ENCODE results near the gene CRIM1. TPM values are rescaled to one million over a fixed set of nuclear protein-coding genes. Genes with fewer than 3 reads are reported as not detected.

CRIM1 gene
- total and polyA plus RNA-seq, 2 of the 8 experiments (the other 6 are each of a cell fraction or from before 2014, with no cell fraction given) = 9.4 to 28.4 TPM

- TF ChIP-seq, protein P1, sequence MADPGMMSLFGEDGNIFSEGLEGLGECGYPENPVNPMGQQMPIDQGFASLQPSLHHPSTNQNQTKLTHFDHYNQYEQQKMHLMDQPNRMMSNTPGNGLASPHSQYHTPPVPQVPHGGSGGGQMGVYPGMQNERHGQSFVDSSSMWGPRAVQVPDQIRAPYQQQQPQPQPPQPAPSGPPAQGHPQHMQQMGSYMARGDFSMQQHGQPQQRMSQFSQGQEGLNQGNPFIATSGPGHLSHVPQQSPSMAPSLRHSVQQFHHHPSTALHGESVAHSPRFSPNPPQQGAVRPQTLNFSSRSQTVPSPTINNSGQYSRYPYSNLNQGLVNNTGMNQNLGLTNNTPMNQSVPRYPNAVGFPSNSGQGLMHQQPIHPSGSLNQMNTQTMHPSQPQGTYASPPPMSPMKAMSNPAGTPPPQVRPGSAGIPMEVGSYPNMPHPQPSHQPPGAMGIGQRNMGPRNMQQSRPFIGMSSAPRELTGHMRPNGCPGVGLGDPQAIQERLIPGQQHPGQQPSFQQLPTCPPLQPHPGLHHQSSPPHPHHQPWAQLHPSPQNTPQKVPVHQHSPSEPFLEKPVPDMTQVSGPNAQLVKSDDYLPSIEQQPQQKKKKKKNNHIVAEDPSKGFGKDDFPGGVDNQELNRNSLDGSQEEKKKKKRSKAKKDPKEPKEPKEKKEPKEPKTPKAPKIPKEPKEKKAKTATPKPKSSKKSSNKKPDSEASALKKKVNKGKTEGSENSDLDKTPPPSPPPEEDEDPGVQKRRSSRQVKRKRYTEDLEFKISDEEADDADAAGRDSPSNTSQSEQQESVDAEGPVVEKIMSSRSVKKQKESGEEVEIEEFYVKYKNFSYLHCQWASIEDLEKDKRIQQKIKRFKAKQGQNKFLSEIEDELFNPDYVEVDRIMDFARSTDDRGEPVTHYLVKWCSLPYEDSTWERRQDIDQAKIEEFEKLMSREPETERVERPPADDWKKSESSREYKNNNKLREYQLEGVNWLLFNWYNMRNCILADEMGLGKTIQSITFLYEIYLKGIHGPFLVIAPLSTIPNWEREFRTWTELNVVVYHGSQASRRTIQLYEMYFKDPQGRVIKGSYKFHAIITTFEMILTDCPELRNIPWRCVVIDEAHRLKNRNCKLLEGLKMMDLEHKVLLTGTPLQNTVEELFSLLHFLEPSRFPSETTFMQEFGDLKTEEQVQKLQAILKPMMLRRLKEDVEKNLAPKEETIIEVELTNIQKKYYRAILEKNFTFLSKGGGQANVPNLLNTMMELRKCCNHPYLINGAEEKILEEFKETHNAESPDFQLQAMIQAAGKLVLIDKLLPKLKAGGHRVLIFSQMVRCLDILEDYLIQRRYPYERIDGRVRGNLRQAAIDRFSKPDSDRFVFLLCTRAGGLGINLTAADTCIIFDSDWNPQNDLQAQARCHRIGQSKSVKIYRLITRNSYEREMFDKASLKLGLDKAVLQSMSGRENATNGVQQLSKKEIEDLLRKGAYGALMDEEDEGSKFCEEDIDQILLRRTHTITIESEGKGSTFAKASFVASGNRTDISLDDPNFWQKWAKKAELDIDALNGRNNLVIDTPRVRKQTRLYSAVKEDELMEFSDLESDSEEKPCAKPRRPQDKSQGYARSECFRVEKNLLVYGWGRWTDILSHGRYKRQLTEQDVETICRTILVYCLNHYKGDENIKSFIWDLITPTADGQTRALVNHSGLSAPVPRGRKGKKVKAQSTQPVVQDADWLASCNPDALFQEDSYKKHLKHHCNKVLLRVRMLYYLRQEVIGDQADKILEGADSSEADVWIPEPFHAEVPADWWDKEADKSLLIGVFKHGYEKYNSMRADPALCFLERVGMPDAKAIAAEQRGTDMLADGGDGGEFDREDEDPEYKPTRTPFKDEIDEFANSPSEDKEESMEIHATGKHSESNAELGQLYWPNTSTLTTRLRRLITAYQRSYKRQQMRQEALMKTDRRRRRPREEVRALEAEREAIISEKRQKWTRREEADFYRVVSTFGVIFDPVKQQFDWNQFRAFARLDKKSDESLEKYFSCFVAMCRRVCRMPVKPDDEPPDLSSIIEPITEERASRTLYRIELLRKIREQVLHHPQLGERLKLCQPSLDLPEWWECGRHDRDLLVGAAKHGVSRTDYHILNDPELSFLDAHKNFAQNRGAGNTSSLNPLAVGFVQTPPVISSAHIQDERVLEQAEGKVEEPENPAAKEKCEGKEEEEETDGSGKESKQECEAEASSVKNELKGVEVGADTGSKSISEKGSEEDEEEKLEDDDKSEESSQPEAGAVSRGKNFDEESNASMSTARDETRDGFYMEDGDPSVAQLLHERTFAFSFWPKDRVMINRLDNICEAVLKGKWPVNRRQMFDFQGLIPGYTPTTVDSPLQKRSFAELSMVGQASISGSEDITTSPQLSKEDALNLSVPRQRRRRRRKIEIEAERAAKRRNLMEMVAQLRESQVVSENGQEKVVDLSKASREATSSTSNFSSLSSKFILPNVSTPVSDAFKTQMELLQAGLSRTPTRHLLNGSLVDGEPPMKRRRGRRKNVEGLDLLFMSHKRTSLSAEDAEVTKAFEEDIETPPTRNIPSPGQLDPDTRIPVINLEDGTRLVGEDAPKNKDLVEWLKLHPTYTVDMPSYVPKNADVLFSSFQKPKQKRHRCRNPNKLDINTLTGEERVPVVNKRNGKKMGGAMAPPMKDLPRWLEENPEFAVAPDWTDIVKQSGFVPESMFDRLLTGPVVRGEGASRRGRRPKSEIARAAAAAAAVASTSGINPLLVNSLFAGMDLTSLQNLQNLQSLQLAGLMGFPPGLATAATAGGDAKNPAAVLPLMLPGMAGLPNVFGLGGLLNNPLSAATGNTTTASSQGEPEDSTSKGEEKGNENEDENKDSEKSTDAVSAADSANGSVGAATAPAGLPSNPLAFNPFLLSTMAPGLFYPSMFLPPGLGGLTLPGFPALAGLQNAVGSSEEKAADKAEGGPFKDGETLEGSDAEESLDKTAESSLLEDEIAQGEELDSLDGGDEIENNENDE (IDR thresholded peaks at IDR 0.05; ENCODE audit: insufficient replicate concordance, low read length) = no peak
- TF ChIP-seq NRF1 (IDR thresholded peaks at IDR 0.05; ENCODE audit: low read depth, low read length) = no peak
- TF ChIP-seq KDM5A (IDR thresholded peaks at IDR 0.05; ENCODE audit: low read length) = no peak
- no peak for TF ChIP-seq POU5F1 (IDR thresholded peaks at IDR 0.05; ENCODE audit: low read depth, low read length)
- no peak for TF ChIP-seq SIX5 (IDR thresholded peaks at IDR 0.05; ENCODE audit: low read depth, low read length)
- no peak for TF ChIP-seq TBP (IDR thresholded peaks at IDR 0.05; ENCODE audit: low read depth, low read length)
- no peak for TF ChIP-seq KDM4A (IDR thresholded peaks at IDR 0.05; ENCODE audit: low read depth, low read length, severe bottlenecking)
- peak in 1 of 2 experiments; percentile 54; a peak in 1 of 4 replicates for TF ChIP-seq SIN3A (conservative IDR thresholded peaks at IDR 0.05 in 1 of 2, IDR thresholded peaks at IDR 0.05 in 1 of 2; ENCODE audit: low read depth in 1 of 2, low read length in 2 of 2)
- no peak for TF ChIP-seq RBBP5 (IDR thresholded peaks at IDR 0.05; ENCODE audit: borderline replicate concordance, low read depth, low read length)
- TF ChIP-seq, protein P2, sequence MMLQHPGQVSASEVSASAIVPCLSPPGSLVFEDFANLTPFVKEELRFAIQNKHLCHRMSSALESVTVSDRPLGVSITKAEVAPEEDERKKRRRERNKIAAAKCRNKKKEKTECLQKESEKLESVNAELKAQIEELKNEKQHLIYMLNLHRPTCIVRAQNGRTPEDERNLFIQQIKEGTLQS (IDR thresholded peaks at IDR 0.05; ENCODE audit: insufficient read depth, low read depth, low read length) = no peak
Measured at GRCh38 chr2:36562973-36563532, 207.5 kb downstream of the CRIM1 start (continued).
